Mesendoderm (in vitro differentiated cells): ENCODE results near the gene ACTN1. TPM values are rescaled to one million over a fixed set of nuclear protein-coding genes. Genes with fewer than 3 reads are reported as not detected.
A peak's percentile ranks its signal among the peaks of the same experiment; 100 is the strongest.
"Not testable (repeated sequence)": the region's sequence is repeated elsewhere in the genome, so short reads cannot be mapped to it uniquely, and the experiment has no call there.

Experiments used
- DNase-seq: peaks from one replicate; pipeline ENCODE4 v3.0.0; 2013
- H2AK5ac ChIP-seq: 2 replicates; pipeline ENCODE4 v1.6.1; 2013; ENCODE audit warnings: low read length, inconsistent platforms
- H2BK120ac ChIP-seq: 2 replicates; pipeline ENCODE4 v1.6.1; 2013; ENCODE audit warnings: low read depth, mild to moderate bottlenecking, low read length, moderate library complexity, mixed read lengths
- H2BK15ac ChIP-seq: replicated peaks from 2 replicates; pipeline ENCODE4 v1.6.1; 2013; ENCODE audit warnings: low read depth, mild to moderate bottlenecking, moderate library complexity
- H2BK5ac ChIP-seq: 2 replicates; pipeline ENCODE4 v1.6.1; 2013; ENCODE audit warnings: low read length, inconsistent platforms
- H3K18ac ChIP-seq: 2 replicates; pipeline ENCODE4 v1.6.1; 2013; ENCODE audit warnings: mild to moderate bottlenecking, low read length, mixed read lengths
- H3K23ac ChIP-seq: one replicate; pipeline ENCODE4 v1.6.1; 2013; ENCODE audit warnings: low read length
- H3K27ac ChIP-seq: 2 replicates; pipeline ENCODE4 v1.5.1; 2013; ENCODE audit warnings: low read depth, mild to moderate bottlenecking, inconsistent platforms, low read length, moderate library complexity
- H3K27me3 ChIP-seq: 2 replicates; pipeline ENCODE4 v1.6.1; 2013; ENCODE audit warnings: low read length, control low read depth, mild to moderate bottlenecking, inconsistent platforms; ENCODE audit not compliant: insufficient read depth, poor library complexity
- H3K36me3 ChIP-seq: 2 replicates; pipeline ENCODE4 v1.6.1; 2013; ENCODE audit warnings: low read length, inconsistent platforms; ENCODE audit not compliant: control insufficient read depth, insufficient read depth
- H3K4ac ChIP-seq: one replicate; pipeline ENCODE4 v1.6.1; 2013; ENCODE audit warnings: low read depth, mild to moderate bottlenecking, low read length, moderate library complexity
- H3K4me1 ChIP-seq: 2 replicates; pipeline ENCODE4 v1.6.1; 2013; ENCODE audit warnings: low read depth, low read length, inconsistent platforms; ENCODE audit not compliant: control insufficient read depth
- H3K4me2 ChIP-seq: 2 replicates; pipeline ENCODE4 v1.6.1; 2013; ENCODE audit warnings: low read length
- H3K4me3 ChIP-seq: 2 replicates; pipeline ENCODE4 v1.5.1; 2013; ENCODE audit warnings: mild to moderate bottlenecking, low read length
- H3K56ac ChIP-seq: one replicate; pipeline ENCODE4 v1.6.1; 2013; ENCODE audit warnings: low read length
- H3K79me1 ChIP-seq: 2 replicates; pipeline ENCODE4 v1.6.1; 2013; ENCODE audit warnings: low read length, inconsistent platforms
- H3K79me2 ChIP-seq: 2 replicates; pipeline ENCODE4 v1.6.1; 2013; ENCODE audit warnings: mild to moderate bottlenecking, low read length; ENCODE audit not compliant: control insufficient read depth, insufficient read depth
- H3K9ac ChIP-seq: 2 replicates; pipeline ENCODE4 v1.6.1; 2013; ENCODE audit warnings: low read length, inconsistent platforms
- H4K5ac ChIP-seq: one replicate; pipeline ENCODE4 v1.6.1; 2013; ENCODE audit warnings: low read length
- H4K8ac ChIP-seq: one replicate; pipeline ENCODE4 v1.6.1; 2013; ENCODE audit warnings: low read depth, mild to moderate bottlenecking, control low read depth, low read length, moderate library complexity
- WGBS: extraction: QIAGEN DNeasy Blood & Tissue Kit; methylation state at CpG from one replicate; pipeline ENCODE4 v1.1.7; 2013; ENCODE audit warnings: low lambda C conversion rate, missing lambda C conversion rate; ENCODE audit not compliant: insufficient coverage; ENCODE audit errors: extremely low coverage; 5-methylcytosine and 5-hydroxymethylcytosine counted together
- polyA plus RNA-seq, 2 experiments: library from polyadenylated mRNA; stranded (reverse); fragments of 200-250 nt; gene quantifications; one replicate each; pipeline ENCODE4 v1.2.3, GENCODE V29; 2013

The ACTN1 gene
- 242 TPM for polyA plus RNA-seq (2013, experiment 1 of 2)
- 251 TPM for polyA plus RNA-seq (2013, experiment 2 of 2)

DNA sequence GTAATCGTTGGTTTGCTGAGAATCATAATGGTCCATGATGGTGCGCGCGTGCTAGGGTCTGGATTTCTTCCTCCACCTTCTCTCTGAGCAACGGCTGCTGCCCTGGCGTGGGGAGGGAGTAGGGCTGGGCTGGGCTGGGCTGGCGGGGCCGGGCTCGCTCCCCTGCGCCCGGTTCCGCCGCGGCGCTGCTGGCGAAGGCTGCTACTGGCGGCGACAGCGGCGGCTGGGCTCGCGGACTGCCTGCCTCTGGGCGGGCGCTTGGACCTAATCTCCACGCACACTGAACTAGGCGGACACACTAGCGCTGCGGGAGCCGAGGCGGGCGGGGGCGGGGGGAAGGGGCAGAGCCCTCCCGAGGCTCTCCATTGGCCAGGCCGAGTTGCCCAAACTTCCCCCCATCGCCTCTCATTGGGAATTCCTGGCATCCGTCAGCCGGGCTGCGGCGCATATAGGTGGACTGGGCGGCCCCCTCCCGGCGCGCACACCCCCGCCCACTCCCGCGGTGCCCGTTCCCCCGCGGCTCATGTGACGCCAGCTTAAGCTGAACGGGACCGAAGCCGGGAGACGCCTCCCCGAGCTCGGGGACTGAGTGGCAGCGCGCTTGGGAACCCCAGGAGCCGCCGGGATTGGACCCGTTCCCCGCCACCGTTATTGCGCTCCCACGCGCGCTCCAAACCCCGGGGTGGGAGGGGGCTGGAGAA lies at the start of gene ACTN1:
ACTN1 (minus strand) TSS at position 282 of the 701 bp plus-strand sequence; CDS start at position 36, 246 bp downstream.
- Histone ChIP-seq H3K56ac (peak within 1 kb of the TSS; percentile 97), H3K79me1 (peaks cover 8% of the 10 kb centered on the region), H3K23ac (peak within 1 kb of the TSS; percentile 96), H3K27ac (peak within 1 kb of the TSS; percentile 100), H3K4me2 (peak within 1 kb of the TSS; percentile 97), H3K27me3 (no peaks in the 10 kb centered on the region), H4K8ac (peak within 1 kb of the TSS; percentile 83), H3K4me1 (peaks cover 8% of the 10 kb centered on the region), H2BK15ac (no peak within 1 kb of the TSS), H4K5ac (no peak within 1 kb of the TSS), H3K36me3 (peaks cover 2% of the 10 kb centered on the region), H3K18ac (peak within 1 kb of the TSS; percentile 98), H2BK5ac (peak within 1 kb of the TSS; percentile 95), H3K4ac (peak within 1 kb of the TSS; percentile 98), H2BK120ac (peak within 1 kb of the TSS; percentile 82), H3K4me3 (peak within 1 kb of the TSS; percentile 88), H3K79me2 (peaks cover 43% of the 10 kb centered on the region), H3K9ac (peak within 1 kb of the TSS; percentile 95), H2AK5ac (peak within 1 kb of the TSS; percentile 27)
- DNase-seq = peak; percentile 99
- no CpG with 5 or more reads among the region's 68 CpGs for WGBS

DNA sequence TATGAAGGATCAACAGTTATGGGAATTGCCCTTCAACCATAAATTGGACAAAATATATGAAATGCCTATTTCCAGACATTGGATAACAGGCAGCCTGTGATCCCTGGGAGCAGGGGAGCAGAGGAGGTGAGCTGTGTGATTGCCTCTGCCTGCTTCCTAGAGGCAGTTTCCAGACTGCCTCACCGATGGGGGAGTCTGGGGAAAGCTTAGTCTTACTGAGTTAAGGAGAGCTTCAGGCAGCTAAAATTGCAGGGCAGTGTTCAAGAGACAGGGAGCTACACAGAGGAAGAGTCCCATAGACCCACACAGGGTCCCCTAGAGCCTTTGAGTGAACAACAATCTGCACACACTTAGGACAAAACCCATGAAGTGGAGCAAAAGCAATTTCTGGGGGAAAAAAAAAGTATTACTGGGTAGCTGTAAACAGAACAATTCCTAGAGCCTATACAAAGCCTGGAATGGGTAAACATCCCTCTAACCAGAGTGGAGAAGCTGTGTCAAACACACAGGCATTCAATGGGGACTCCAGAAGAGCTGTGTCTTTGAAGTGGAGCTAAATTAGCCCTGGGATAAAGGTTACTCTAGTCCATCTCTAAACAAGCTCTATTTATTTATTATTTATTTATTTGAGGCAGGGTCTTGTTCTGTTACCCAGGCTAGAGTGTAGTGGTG lies 48.3 kb upstream of the ACTN1 start:
- Histone ChIP-seq H3K56ac (no peak overlapping the region), H3K36me3 (no peaks in the 10 kb centered on the region), H3K4me1 (no peaks in the 10 kb centered on the region), H3K9ac (no peak overlapping the region), H2AK5ac (no peak overlapping the region), H4K8ac (no peak overlapping the region), H3K79me2 (no peaks in the 10 kb centered on the region), H3K79me1 (no peaks in the 10 kb centered on the region), H3K27me3 (no peaks in the 10 kb centered on the region), H3K4me2 (no peak overlapping the region), H3K4me3 (no peak overlapping the region), H2BK15ac (no peak overlapping the region), H3K27ac (no peak overlapping the region), H4K5ac (no peak overlapping the region), H2BK5ac (no peak overlapping the region), H3K4ac (no peak overlapping the region), H2BK120ac (no peak overlapping the region), H3K18ac (no peak overlapping the region), H3K23ac (no peak overlapping the region)
- WGBS = no CpG with 5 or more reads among the region's 1 CpG
- DNase-seq = no peak

DNA sequence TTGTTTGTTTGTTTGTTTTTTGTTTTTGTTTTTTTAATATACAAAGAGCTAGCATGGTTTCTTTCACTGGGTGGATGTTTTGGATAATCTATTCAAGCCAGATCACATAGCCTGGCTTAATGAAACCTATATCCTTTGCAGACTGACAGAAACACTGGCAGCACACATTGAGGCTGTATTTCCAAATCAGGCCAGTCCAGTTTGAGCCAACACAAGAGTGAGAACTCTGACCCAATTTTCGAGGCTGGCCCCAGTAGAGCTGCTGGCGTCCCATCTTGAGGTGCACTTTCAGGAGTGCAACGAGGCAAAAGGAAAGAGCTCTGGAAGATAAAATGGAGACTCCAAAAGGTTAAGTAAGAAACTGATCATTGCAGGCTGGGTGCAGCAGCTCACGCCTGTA lies 43.9 kb upstream of the ACTN1 start:
- Histone ChIP-seq H2BK15ac (no peak overlapping the region), H3K4ac (no peak overlapping the region), H3K36me3 (no peaks in the 10 kb centered on the region), H3K4me3 (no peak overlapping the region), H4K5ac (no peak overlapping the region), H3K4me1 (no peaks in the 10 kb centered on the region), H3K9ac (no peak overlapping the region), H3K56ac (no peak overlapping the region), H3K79me1 (no peaks in the 10 kb centered on the region), H2BK120ac (no peak overlapping the region), H2AK5ac (no peak overlapping the region), H2BK5ac (no peak overlapping the region), H3K4me2 (no peak overlapping the region), H4K8ac (no peak overlapping the region), H3K18ac (no peak overlapping the region), H3K23ac (no peak overlapping the region), H3K27ac (no peak overlapping the region), H3K79me2 (no peaks in the 10 kb centered on the region), H3K27me3 (no peaks in the 10 kb centered on the region)
- no CpG with 5 or more reads among the region's 4 CpGs for WGBS
- no peak for DNase-seq

DNA sequence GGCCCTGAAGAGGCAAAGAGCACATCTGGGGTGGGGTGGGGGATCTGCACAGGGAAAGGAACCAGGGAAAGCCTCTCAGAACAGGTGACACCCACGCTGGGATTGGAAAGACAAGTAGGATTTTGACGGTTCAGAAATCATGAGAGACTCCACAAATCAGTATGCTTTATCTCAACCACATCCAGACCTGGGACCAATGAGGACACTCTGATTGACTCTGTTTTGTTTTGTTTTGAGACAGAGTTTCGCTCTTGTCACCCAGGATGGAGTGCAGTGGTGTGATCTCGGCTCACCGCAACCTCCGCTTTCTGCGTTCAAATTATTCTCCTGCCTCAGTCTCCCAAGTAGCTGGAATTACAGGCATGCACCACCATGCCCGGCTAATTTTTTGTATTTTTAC lies 43.0 kb upstream of the ACTN1 start:
- not testable (repeated sequence) for H3K9ac ChIP-seq, H3K27ac ChIP-seq, H3K79me1 ChIP-seq, H3K27me3 ChIP-seq, H4K5ac ChIP-seq, H3K4ac ChIP-seq, H3K56ac ChIP-seq, H3K79me2 ChIP-seq, H2BK120ac ChIP-seq, H3K4me2 ChIP-seq, H4K8ac ChIP-seq, H3K23ac ChIP-seq, H3K36me3 ChIP-seq, H2AK5ac ChIP-seq, H3K4me3 ChIP-seq, H2BK15ac ChIP-seq, H2BK5ac ChIP-seq, H3K4me1 ChIP-seq, DNase-seq, H3K18ac ChIP-seq
- no CpG with 5 or more reads among the region's 8 CpGs for WGBS

DNA sequence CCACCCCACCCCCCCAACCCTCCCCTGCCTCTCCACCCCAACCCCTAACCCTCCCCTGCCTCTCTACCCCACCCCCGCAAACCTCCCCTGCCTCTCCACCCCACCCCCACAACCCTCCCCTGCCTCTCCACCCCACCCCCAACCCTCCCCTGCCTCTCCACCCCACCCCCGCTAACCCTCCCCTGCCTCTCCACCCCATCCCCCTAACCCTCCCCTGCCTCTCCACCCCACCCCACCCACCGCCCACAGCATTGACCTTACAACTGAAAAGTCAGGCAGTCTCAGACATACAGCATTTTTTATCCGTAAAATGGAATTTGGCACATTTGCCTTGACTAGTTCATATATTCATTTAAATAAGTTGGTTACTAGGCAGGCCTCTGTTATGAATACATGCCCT lies 38.6 kb upstream of the ACTN1 start:
- H2BK5ac ChIP-seq = no peak overlapping the region
- no peak overlapping the region for H3K9ac ChIP-seq
- no peak overlapping the region for H4K8ac ChIP-seq
- H3K79me1 ChIP-seq = no peaks in the 10 kb centered on the region
- H3K27me3 ChIP-seq = no peaks in the 10 kb centered on the region
- no peak overlapping the region for H4K5ac ChIP-seq
- H3K36me3 ChIP-seq = no peaks in the 10 kb centered on the region
- no peaks in the 10 kb centered on the region for H3K79me2 ChIP-seq
- H3K4me3 ChIP-seq = no peak overlapping the region
- WGBS = no CpG with 5 or more reads among the region's 4 CpGs
- no peak overlapping the region for H3K4ac ChIP-seq
- no peak overlapping the region for H3K56ac ChIP-seq
- no peak overlapping the region for H3K27ac ChIP-seq
- H3K23ac ChIP-seq = no peak overlapping the region
- no peak for DNase-seq
- no peak overlapping the region for H3K18ac ChIP-seq
- H3K4me1 ChIP-seq = peaks cover 2% of the 10 kb centered on the region
- H2BK120ac ChIP-seq = no peak overlapping the region
- H2AK5ac ChIP-seq = no peak overlapping the region
- H3K4me2 ChIP-seq = no peak overlapping the region
- H2BK15ac ChIP-seq = no peak overlapping the region
